ENCODE measurements around the gene MRNIP. TPM values are rescaled to one million over a fixed set of nuclear protein-coding genes. Genes with fewer than 3 reads are reported as not detected.

Gene MRNIP
- total and polyA plus RNA-seq, 7 experiments from 2014 or later, result 19.4 to 133 (median 40.2) TPM

GRCh38 chr5:179889885-179890284 is 31.3 kb upstream of the MRNIP start:
- no peak for DNase-seq
- CTCF ChIA-PET, result no interaction called here
- POLR2A ChIA-PET, result interaction anchor here (0.7 kb wide), 1 partner anchor 12 kb away, joined by 3 read pairs; no protein-coding TSS in a partner anchor
- Mint-ChIP-seq H3K27me3 (no peaks in the 10 kb centered on the region), H3K4me3 (no peak overlapping the region), H3K36me3 (peaks cover 19 to 61% (median 30%) of the 10 kb centered on the region in 5 donors), H3K27ac (peak overlapping the region in 1 of 9 donors; percentile 53), H3K9me3 (peaks cover 0 to 12% (median 2%) of the 10 kb centered on the region in 11 donors), H3K4me1 (peaks cover 0 to 5% (median 0%) of the 10 kb centered on the region in 7 donors)
- Histone ChIP-seq H3K9me3 (ENCODE audit: control insufficient read depth in 2 of 3, low read length in 3 of 3) (no peaks in the 10 kb centered on the region), H3K4me1 (ENCODE audit: control insufficient read depth in 2 of 2, insufficient read depth in 2 of 2, low read length in 2 of 2) (no peaks in the 10 kb centered on the region), H3K27me3 (ENCODE audit: control insufficient read depth in 2 of 2, insufficient read depth in 2 of 2, low read length in 2 of 2) (no peaks in the 10 kb centered on the region), H3K4me3 (ENCODE audit: low read length) (no peak overlapping the region), H3K27ac (ENCODE audit: low read depth, low read length) (no peak overlapping the region), H3K36me3 (ENCODE audit: control insufficient read depth in 2 of 3, insufficient read depth in 3 of 3, low read length in 3 of 3) (peaks cover 0 to 92% (median 24%) of the 10 kb centered on the region in 3 experiments)
- ATAC-seq, result no peak
- intact Hi-C loops (cut with micrococcal nuclease), result no loop called here

GRCh38 chr5:179887802-179888201 is 29.2 kb upstream of the MRNIP start:
- Mint-ChIP-seq H3K4me3 (no peak overlapping the region), H3K36me3 (peaks cover 29 to 75% (median 48%) of the 10 kb centered on the region in 5 donors), H3K4me1 (peaks cover 0 to 5% (median 0%) of the 10 kb centered on the region in 7 donors), H3K27me3 (no peaks in the 10 kb centered on the region), H3K27ac (no peak overlapping the region), H3K9me3 (peaks cover 0 to 27% (median 13%) of the 10 kb centered on the region in 11 donors)
- DNase-seq, result no peak
- ChIA-PET CTCF (no interaction called here), POLR2A (no interaction called here)
- no peak overlapping the region for H3K27ac ChIP-seq (ENCODE audit: low read depth, low read length)
- intact Hi-C loops (cut with micrococcal nuclease), result no loop called here
- no peaks in the 10 kb centered on the region for H3K4me1 ChIP-seq (ENCODE audit: control insufficient read depth in 2 of 2, insufficient read depth in 2 of 2, low read length in 2 of 2)
- H3K36me3 ChIP-seq (ENCODE audit: control insufficient read depth in 2 of 3, insufficient read depth in 3 of 3, low read length in 3 of 3), result peaks cover 0 to 92% (median 20%) of the 10 kb centered on the region in 3 experiments
- no peak for ATAC-seq
- peaks cover 0 to 19% (median 4%) of the 10 kb centered on the region in 3 experiments for H3K9me3 ChIP-seq (ENCODE audit: control insufficient read depth in 2 of 3, low read length in 3 of 3)
- H3K4me3 ChIP-seq (ENCODE audit: low read length), result no peak overlapping the region
- no peaks in the 10 kb centered on the region for H3K27me3 ChIP-seq (ENCODE audit: control insufficient read depth in 2 of 2, insufficient read depth in 2 of 2, low read length in 2 of 2)

GRCh38 chr5:179887095-179887494 is 28.5 kb upstream of the MRNIP start:
- CTCF ChIA-PET, result no interaction called here
- peaks cover 0 to 25% (median 7%) of the 10 kb centered on the region in 3 experiments for H3K9me3 ChIP-seq (ENCODE audit: control insufficient read depth in 2 of 3, low read length in 3 of 3)
- peaks cover 29 to 73% (median 50%) of the 10 kb centered on the region in 5 donors for H3K36me3 Mint-ChIP-seq

GRCh38 chr5:179886190-179886911 is 27.7 kb upstream of the MRNIP start:
- Mint-ChIP-seq H3K27me3 (no peaks in the 10 kb centered on the region), H3K36me3 (peaks cover 29 to 69% (median 53%) of the 10 kb centered on the region in 5 donors), H3K4me1 (peaks cover 0 to 5% (median 0%) of the 10 kb centered on the region in 7 donors), H3K4me3 (no peak overlapping the region), H3K27ac (peak overlapping the region in 2 of 9 donors; percentile 23 to 67), H3K9me3 (peaks cover 0 to 32% (median 13%) of the 10 kb centered on the region in 11 donors)
- Histone ChIP-seq H3K4me1 (ENCODE audit: control insufficient read depth in 2 of 2, insufficient read depth in 2 of 2, low read length in 2 of 2) (no peaks in the 10 kb centered on the region), H3K9me3 (ENCODE audit: control insufficient read depth in 2 of 3, low read length in 3 of 3) (peaks cover 0 to 25% (median 7%) of the 10 kb centered on the region in 3 experiments), H3K4me3 (ENCODE audit: low read length) (no peak overlapping the region), H3K27me3 (ENCODE audit: control insufficient read depth in 2 of 2, insufficient read depth in 2 of 2, low read length in 2 of 2) (no peaks in the 10 kb centered on the region), H3K27ac (ENCODE audit: low read depth, low read length) (no peak overlapping the region), H3K36me3 (ENCODE audit: control insufficient read depth in 2 of 3, insufficient read depth in 3 of 3, low read length in 3 of 3) (peaks cover 0 to 78% (median 19%) of the 10 kb centered on the region in 3 experiments)
- intact Hi-C loops (cut with micrococcal nuclease), result no loop called here
- no peak for DNase-seq
- ATAC-seq, result no peak
- CTCF ChIA-PET, result no interaction called here
- POLR2A ChIA-PET, result no interaction called here

More at GRCh38 chr5:179887095-179887494, 28.5 kb upstream of the MRNIP start:
- H3K27me3 Mint-ChIP-seq, result no peaks in the 10 kb centered on the region
- H3K27ac Mint-ChIP-seq, result peak overlapping the region in 1 of 9 donors; percentile 38
- Histone ChIP-seq H3K27ac (ENCODE audit: low read depth, low read length) (no peak overlapping the region), H3K36me3 (ENCODE audit: control insufficient read depth in 2 of 3, insufficient read depth in 3 of 3, low read length in 3 of 3) (peaks cover 0 to 85% (median 23%) of the 10 kb centered on the region in 3 experiments), H3K27me3 (ENCODE audit: control insufficient read depth in 2 of 2, insufficient read depth in 2 of 2, low read length in 2 of 2) (no peaks in the 10 kb centered on the region), H3K4me3 (ENCODE audit: low read length) (no peak overlapping the region), H3K4me1 (ENCODE audit: control insufficient read depth in 2 of 2, insufficient read depth in 2 of 2, low read length in 2 of 2) (no peaks in the 10 kb centered on the region)
- H3K4me3 Mint-ChIP-seq, result no peak overlapping the region
- no peak for DNase-seq
- ATAC-seq, result no peak
- H3K4me1 Mint-ChIP-seq, result peaks cover 0 to 5% (median 0%) of the 10 kb centered on the region in 7 donors
- intact Hi-C loops (cut with micrococcal nuclease), result no loop called here
- H3K9me3 Mint-ChIP-seq, result peaks cover 0 to 31% (median 13%) of the 10 kb centered on the region in 11 donors
- POLR2A ChIA-PET, result no interaction called here

- no peak overlapping the region for H3K4me3 ChIP-seq (ENCODE audit: low read length)
- peaks cover 0 to 5% (median 0%) of the 10 kb centered on the region in 7 donors for H3K4me1 Mint-ChIP-seq
- POLR2A ChIA-PET, result no interaction called here
- H3K27me3 Mint-ChIP-seq, result no peaks in the 10 kb centered on the region
- H3K36me3 Mint-ChIP-seq, result peaks cover 29 to 67% (median 57%) of the 10 kb centered on the region in 5 donors
- no peaks in the 10 kb centered on the region for H3K27me3 ChIP-seq (ENCODE audit: control insufficient read depth in 2 of 2, insufficient read depth in 2 of 2, low read length in 2 of 2)
- ATAC-seq (no peak), DNase-seq (no peak)
- peaks cover 0 to 25% (median 7%) of the 10 kb centered on the region in 3 experiments for H3K9me3 ChIP-seq (ENCODE audit: control insufficient read depth in 2 of 3, low read length in 3 of 3)
- H3K4me1 ChIP-seq (ENCODE audit: control insufficient read depth in 2 of 2, insufficient read depth in 2 of 2, low read length in 2 of 2), result no peaks in the 10 kb centered on the region
- peaks cover 0 to 32% (median 13%) of the 10 kb centered on the region in 11 donors for H3K9me3 Mint-ChIP-seq
- intact Hi-C loops (cut with micrococcal nuclease), result no loop called here
- no peak overlapping the region for H3K27ac ChIP-seq (ENCODE audit: low read depth, low read length)
- CTCF ChIA-PET, result interaction anchor here (0.6 kb wide), 1 partner anchor 127 kb away, joined by 3 read pairs; no protein-coding TSS in a partner anchor
- no peak overlapping the region for H3K4me3 Mint-ChIP-seq
- H3K36me3 ChIP-seq (ENCODE audit: control insufficient read depth in 2 of 3, insufficient read depth in 3 of 3, low read length in 3 of 3), result peaks cover 0 to 75% (median 15%) of the 10 kb centered on the region in 3 experiments
- H3K27ac Mint-ChIP-seq, result peak overlapping the region in 1 of 9 donors; percentile 67
Measured at GRCh38 chr5:179885491-179886090, 27.0 kb upstream of the MRNIP start.

GRCh38 chr5:179883163-179883562 is 24.5 kb upstream of the MRNIP start:
- no peaks in the 10 kb centered on the region for H3K27me3 ChIP-seq (ENCODE audit: control insufficient read depth in 2 of 2, insufficient read depth in 2 of 2, low read length in 2 of 2)
- no peaks in the 10 kb centered on the region for H3K4me1 ChIP-seq (ENCODE audit: control insufficient read depth in 2 of 2, insufficient read depth in 2 of 2, low read length in 2 of 2)
- no peak for ATAC-seq
- Mint-ChIP-seq H3K36me3 (peaks cover 25 to 60% (median 48%) of the 10 kb centered on the region in 5 donors), H3K27ac (no peak overlapping the region), H3K9me3 (peaks cover 0 to 32% (median 13%) of the 10 kb centered on the region in 11 donors), H3K27me3 (no peaks in the 10 kb centered on the region), H3K4me3 (no peak overlapping the region), H3K4me1 (peaks cover 0 to 5% (median 0%) of the 10 kb centered on the region in 7 donors)
- DNase-seq, result no peak
- H3K9me3 ChIP-seq (ENCODE audit: control insufficient read depth in 2 of 3, low read length in 3 of 3), result peaks cover 0 to 25% (median 7%) of the 10 kb centered on the region in 3 experiments
- POLR2A ChIA-PET, result no interaction called here
- CTCF ChIA-PET, result interaction anchor here (0.6 kb wide), 1 partner anchor 45 kb away, joined by 3 read pairs; no protein-coding TSS in a partner anchor
- no peak overlapping the region for H3K27ac ChIP-seq (ENCODE audit: low read depth, low read length)
- intact Hi-C loops (cut with micrococcal nuclease), result no loop called here
- no peak overlapping the region for H3K4me3 ChIP-seq (ENCODE audit: low read length)
- H3K36me3 ChIP-seq (ENCODE audit: control insufficient read depth in 2 of 3, insufficient read depth in 3 of 3, low read length in 3 of 3), result peaks cover 0 to 77% (median 11%) of the 10 kb centered on the region in 3 experiments

Measured in naive thymus-derived CD4-positive, alpha-beta T cell (primary cell).